Measurements from ENCODE around the gene CAST.
"Not testable (repeated sequence)": the region's sequence is repeated elsewhere in the genome, so short reads cannot be mapped to it uniquely, and the experiment has no call there.

CAST gene

GRCh38 chr5:96712100-96712746, 50.0 kb downstream of the CAST start:
- no peak for DNase-seq (ENCODE audit: low read depth in 2 of 2)

- no peak for DNase-seq (ENCODE audit: low read depth in 2 of 2)
Observed at GRCh38 chr5:96714450-96714849, 52.3 kb downstream of the CAST start.

GRCh38 chr5:96714951-96715451, 52.8 kb downstream of the CAST start:
- no peak for DNase-seq (ENCODE audit: low read depth in 2 of 2)

DNA sequence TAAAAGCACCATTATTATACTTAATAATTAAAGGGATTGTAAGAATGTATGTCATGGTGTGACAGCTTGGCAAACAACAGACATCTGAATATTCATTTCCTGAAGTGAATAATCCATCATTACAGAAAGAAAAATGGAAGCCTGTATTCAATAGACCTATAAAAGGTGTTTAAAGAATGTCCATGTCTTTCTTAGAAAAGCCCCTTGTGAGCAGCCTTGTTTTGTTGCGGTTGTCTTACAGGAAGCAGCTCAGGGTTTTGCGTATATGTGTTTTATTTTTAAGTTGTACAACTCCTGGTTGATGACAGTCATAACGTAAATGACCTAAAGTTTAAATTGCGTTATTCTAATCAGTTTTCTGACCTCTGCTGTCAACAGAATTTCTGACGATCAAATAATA, 53.8 kb downstream of the CAST start:
- DNase-seq (ENCODE audit: low read depth in 2 of 2) = no peak

- no peak for DNase-seq (ENCODE audit: low read depth in 2 of 2)
Observed at GRCh38 chr5:96716716-96717115, 54.5 kb downstream of the CAST start.

GRCh38 chr5:96717874-96718273, 55.7 kb downstream of the CAST start:
- DNase-seq (ENCODE audit: low read depth in 2 of 2) = no peak

GRCh38 chr5:96718635-96719077, 56.5 kb downstream of the CAST start:
- DNase-seq (ENCODE audit: low read depth in 2 of 2) = no peak

- no peak for DNase-seq (ENCODE audit: low read depth in 2 of 2)
Observed at GRCh38 chr5:96720408-96720807, 58.2 kb downstream of the CAST start.

DNA sequence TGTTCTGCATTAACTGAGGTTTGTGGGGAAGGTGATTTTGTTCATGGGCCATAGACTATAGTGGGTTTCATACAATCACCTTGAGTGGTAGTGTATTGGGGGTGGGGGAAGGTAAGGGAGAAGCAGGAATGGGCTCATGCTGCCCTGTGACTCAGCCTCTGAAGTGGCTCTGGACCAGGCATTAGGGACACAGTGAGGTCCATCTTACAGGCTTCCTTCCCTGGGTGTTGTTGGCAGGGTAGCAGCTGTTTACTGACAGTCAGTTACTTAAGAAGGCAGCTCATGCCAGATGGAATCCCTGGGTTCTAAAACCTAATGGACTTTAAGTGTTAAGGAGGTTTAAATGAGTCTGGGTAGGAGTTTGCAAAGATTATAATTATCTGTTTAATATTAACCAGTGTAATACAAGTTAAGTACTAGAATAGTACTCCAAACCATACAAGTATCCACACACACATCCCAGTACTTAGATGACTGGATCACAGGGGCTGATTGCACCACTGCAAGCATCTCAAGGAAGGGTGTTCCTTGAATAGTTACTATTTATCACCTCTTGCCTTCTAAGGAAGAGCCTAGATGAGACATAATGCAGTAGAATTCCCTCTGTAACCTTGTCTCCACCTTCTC, 59.3 kb downstream of the CAST start:
- no peak for DNase-seq (ENCODE audit: low read depth in 2 of 2)

DNA sequence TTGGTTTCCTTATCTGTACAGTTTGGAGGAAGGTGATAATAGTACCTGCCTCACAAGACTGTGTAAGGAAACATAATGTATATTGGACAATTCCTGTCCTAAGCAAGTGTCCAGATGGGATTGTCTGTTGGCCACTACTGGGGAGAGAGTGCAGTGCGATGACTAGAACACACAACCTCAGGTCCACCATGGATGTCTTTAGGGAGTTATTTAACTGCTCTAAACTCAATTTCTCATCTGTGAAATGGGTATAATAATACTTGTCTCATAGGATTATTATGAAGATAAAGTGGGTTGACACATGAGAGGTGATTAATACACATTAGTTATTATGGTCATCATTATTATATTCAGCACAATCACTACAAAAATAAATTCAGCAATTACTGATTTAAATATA, 63.1 kb downstream of the CAST start:
- DNase-seq (ENCODE audit: low read depth in 2 of 2) = no peak

DNA sequence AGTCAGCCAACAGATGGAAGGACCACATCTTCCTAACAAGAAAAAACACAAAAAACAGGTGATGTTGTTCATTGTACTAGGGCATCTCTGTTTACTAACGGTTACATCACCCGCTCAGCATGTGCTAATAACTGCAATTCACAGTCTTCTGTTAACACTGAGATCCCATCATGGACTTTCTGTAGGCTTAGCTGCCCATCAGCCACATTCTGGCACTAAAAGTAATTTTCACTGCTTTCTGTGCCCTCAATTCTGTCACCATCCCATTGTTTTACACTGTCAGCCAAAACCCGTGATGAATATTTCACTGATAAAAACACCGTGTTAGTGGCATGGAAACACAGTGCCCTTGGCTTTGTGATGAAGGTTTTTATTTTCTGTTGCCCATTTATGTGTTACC, 64.6 kb downstream of the CAST start:
- DNase-seq (ENCODE audit: low read depth in 2 of 2) = no peak

DNA sequence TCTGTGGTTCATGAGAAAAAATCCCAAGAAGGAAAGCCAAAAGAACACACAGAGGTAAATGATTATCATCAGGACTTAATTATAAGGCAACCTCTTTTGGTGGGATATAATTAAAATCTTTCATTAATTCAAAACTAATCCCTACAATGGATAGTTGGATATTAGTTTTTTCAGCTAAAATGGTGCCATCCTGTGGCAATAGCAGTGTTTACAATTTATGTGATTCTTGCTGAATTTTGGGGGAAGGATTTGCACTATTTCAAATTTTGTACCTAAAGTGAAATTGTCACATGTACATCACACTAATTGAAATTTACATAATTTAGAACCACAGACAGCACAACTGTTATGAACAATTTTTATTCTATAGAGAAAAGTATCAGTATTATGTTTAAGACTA, 67.0 kb downstream of the CAST start:
- no peak for DNase-seq (ENCODE audit: low read depth in 2 of 2)

GRCh38 chr5:96730586-96730985, 68.4 kb downstream of the CAST start:
- no peak for DNase-seq (ENCODE audit: low read depth in 2 of 2)

GRCh38 chr5:96733771-96734500, 71.8 kb downstream of the CAST start:
- no peak for DNase-seq (ENCODE audit: low read depth in 2 of 2)

DNA sequence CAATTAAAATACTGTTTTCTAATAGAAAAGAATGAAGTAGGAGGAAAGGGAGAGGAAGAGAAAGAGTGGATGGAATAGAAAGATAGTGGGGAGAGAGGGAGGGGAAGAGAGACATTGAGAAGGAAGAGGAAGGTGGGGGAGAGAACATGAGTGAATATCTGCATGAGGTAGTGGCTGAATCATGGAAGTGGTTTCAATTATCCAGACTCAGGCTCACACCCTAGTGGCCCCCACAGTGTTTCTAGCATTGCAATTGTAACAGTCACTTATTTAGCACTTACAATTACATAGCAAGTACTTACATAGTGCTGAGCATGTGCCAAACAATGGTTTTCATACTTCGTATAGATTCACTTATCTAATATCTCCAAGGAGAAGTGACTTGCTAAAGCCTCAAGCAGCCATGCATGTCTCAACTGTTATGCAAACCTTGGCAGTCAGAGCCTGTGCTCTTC, 72.7 kb downstream of the CAST start:
- DNase-seq (ENCODE audit: low read depth in 2 of 2) = no peak

DNA sequence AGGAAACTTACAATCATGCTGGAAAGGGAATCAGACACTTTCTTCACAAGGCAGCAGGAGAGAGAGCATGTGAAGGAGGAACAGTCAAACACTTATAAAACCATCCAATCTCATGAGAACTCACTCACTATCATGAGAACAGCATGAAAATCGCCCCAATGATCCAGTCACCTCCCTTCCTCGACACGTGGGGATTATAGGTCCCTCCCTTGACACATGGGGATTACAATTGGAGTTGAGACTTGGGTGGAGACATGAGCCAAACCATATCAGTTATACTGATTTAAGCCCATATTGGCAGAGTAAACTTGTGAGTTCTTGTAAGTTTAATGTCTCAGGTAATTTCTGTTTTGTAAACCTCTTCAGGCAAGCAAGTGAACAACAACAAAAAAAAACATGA, 74.8 kb downstream of the CAST start:
- no peak for DNase-seq (ENCODE audit: low read depth in 2 of 2)

DNA sequence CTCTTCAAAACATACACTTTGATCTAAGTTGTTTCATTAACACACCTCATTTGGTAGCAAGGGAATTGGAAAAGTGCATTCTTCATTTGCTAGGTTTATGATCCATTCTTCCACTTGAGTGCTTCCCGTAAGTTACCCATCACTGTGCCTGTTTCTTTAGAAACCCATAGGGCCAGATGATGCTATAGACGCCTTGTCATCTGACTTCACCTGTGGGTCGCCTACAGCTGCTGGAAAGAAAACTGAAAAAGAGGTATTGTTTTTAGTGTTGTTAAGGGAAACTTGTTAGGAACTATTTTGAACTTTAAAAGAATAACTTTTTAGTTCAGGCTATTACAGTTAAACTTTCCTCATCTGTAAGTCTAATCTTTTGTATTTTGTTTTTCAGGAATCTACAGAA, 78.9 kb downstream of the CAST start:
- no peak for DNase-seq (ENCODE audit: low read depth in 2 of 2)

- no peak for DNase-seq (ENCODE audit: low read depth in 2 of 2)
Observed at GRCh38 chr5:96741891-96742309, 79.7 kb downstream of the CAST start.

- no peak for DNase-seq (ENCODE audit: low read depth in 2 of 2)
Observed at GRCh38 chr5:96742538-96742937, 80.4 kb downstream of the CAST start.

DNA sequence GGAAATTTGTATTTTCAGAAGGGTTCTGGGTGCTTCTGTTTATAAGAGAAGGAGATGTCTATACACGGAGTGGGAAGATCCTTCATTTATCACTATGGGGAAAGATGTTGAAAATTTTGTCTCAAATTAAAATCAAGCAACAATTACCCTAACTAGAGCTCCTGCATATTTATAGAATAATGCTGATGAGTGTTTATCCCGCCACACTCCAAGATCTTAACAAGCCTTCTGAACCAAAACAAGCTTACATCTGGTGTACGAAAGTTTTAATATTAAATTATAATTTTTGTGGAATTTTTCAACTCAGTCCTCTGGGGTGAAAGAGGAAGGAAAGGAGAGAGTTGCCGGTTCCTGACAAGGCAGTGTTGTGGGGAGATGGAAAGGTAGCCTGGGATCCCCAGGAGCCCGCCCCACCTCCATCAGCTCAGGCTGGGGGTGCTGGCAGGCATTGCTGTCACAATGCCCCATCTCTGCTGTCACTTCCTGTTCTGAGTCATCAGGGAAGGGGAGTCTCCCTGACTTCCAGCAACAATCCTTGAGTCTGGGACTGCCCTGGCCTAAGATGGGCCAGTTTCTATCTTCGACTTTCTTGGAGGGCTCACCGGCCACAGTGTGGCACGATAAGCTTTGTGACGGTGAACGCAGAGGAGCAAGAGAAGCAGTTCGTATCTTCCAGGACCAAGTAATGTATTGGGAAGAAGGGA, 81.0 kb downstream of the CAST start:
- no peak for DNase-seq (ENCODE audit: low read depth in 2 of 2)

DNA sequence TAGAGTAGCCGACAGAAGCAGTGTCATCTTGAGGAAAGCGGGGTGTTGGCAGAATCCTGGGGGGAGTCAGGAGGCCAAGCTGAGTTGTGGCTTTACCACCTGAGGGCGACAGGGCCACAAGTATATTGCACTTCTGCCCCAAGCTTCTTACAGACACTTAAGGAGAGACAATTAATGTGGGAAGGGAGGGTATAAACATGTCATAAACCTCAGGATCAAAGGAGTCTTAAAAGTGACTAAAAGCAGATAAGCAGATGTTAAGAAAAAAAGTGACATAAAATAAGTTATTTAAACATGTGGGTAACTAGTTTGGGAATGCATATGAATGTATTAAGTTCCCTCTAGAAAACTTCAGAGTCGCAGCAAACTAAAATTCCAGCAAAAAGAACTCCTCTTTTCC, 81.6 kb downstream of the CAST start:
- DNase-seq (ENCODE audit: low read depth in 2 of 2) = no peak

DNA sequence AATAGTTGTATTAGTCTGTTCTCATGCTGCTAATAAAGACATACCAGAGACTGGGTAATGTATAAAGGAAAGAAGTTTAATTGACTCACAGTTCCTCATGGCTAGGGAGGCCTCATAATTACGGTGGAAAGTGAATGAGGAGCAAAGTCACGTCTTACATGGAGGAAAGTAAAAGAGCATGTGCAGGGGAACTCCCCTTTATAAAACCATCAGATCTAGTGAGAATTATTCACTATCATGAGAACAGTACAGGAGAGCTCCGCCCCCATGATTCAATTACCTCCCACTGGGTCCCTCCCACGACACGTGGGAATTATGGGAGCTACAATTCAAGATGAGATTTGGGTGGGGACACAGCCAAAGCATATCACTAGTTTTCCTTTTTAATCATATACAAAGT, 82.0 kb downstream of the CAST start:
- not testable (repeated sequence) for DNase-seq (ENCODE audit: low read depth in 2 of 2)
